IMR-90 (cell line): ENCODE data around the gene CEP20. TPM values are rescaled to one million over a fixed set of nuclear protein-coding genes. Genes with fewer than 3 reads are reported as not detected.

ENCODE experiments used
- ATAC-seq: fragments of 200-7000 bp; cut with Tn5 transposase; 2 replicates; pipeline ENCODE4 v1.9.1; 2020; ENCODE audit warnings: low read depth, mild to moderate bottlenecking, moderate library complexity
- BruUV-seq: library from RNA; stranded (reverse); fragments of 400-500 nt; replicated peaks from 2 replicates; lab custom pipeline; 2021; lab: Mats Ljungman, UMichigan
- CTCF ChIA-PET: fragments of 300-600 bp; formaldehyde crosslinking; extraction: SDS; loops from one replicate; lab custom pipeline; 2021; ENCODE audit warnings: antibody characterized with exemption; lab: Yijun Ruan, JAX
- POLR2A ChIA-PET: fragments of 300-600 bp; sonication (Branson Sonifier 250); formaldehyde crosslinking; loops from one replicate; lab custom pipeline; 2022; ENCODE audit warnings: antibody characterized with exemption; ENCODE audit not compliant: unreplicated experiment; lab: Charles Lee
- DNase-seq: peaks from one replicate; pipeline ENCODE4 v3.0.0; 2013
- H2AFZ ChIP-seq: replicated peaks from 2 replicates; pipeline ENCODE3; 2013; ENCODE audit warnings: low read length, mild to moderate bottlenecking; ENCODE audit not compliant: poor library complexity
- H2AK5ac ChIP-seq: 2 replicates; pipeline ENCODE4 v1.6.1; 2013; ENCODE audit warnings: low read depth, low read length, inconsistent platforms
- H2AK9ac ChIP-seq: replicated peaks from 2 replicates; pipeline ENCODE3; 2013; ENCODE audit warnings: mild to moderate bottlenecking, low read depth, low read length, moderate library complexity; ENCODE audit not compliant: poor library complexity
- H2BK120ac ChIP-seq: 2 replicates; pipeline ENCODE4 v1.6.1; 2013; ENCODE audit warnings: low read depth, low read length, inconsistent platforms
- H2BK15ac ChIP-seq: 3 replicates; pipeline ENCODE4 v1.6.1; 2013; ENCODE audit warnings: low read depth, low read length, inconsistent platforms
- H2BK20ac ChIP-seq: 2 replicates; pipeline ENCODE4 v1.6.1; 2013; ENCODE audit warnings: low read depth, mild to moderate bottlenecking, inconsistent platforms, low read length, moderate library complexity
- H2BK5ac ChIP-seq: 2 replicates; pipeline ENCODE4 v1.6.1; 2013; ENCODE audit warnings: mild to moderate bottlenecking, low read depth, low read length, inconsistent platforms; ENCODE audit not compliant: poor library complexity, severe bottlenecking
- H3K14ac ChIP-seq: replicated peaks from 2 replicates; pipeline ENCODE4 v1.6.1; 2013; ENCODE audit warnings: low read depth, low read length, inconsistent platforms
- H3K18ac ChIP-seq: 2 replicates; pipeline ENCODE4 v1.6.1; 2013; ENCODE audit warnings: low read depth, low read length, control low read depth
- H3K23ac ChIP-seq: 2 replicates; pipeline ENCODE4 v1.6.1; 2013; ENCODE audit warnings: low read depth, low read length, inconsistent platforms
- H3K27ac ChIP-seq: 2 replicates; pipeline ENCODE4 v1.5.1; 2013; ENCODE audit warnings: mild to moderate bottlenecking, control low read depth, low read length; ENCODE audit not compliant: insufficient read depth
- H3K27me3 ChIP-seq: 2 replicates; pipeline ENCODE4 v1.6.1; 2013; ENCODE audit warnings: low read length; ENCODE audit not compliant: control insufficient read depth, insufficient read depth
- H3K36me3 ChIP-seq: 2 replicates; pipeline ENCODE4 v1.6.1; 2013; ENCODE audit warnings: low read length, mixed read lengths; ENCODE audit not compliant: control insufficient read depth, insufficient read depth
- H3K4ac ChIP-seq: 2 replicates; pipeline ENCODE4 v1.6.1; 2013; ENCODE audit warnings: low read depth, low read length, inconsistent platforms
- H3K4me1 ChIP-seq: 2 replicates; pipeline ENCODE4 v1.6.1; 2013; ENCODE audit warnings: low read length, mixed read lengths; ENCODE audit not compliant: control insufficient read depth, insufficient read depth
- H3K4me2 ChIP-seq: 2 replicates; pipeline ENCODE4 v1.6.1; 2013; ENCODE audit warnings: low read depth, mild to moderate bottlenecking, control low read depth, low read length, moderate library complexity
- H3K4me3 ChIP-seq: 2 replicates; pipeline ENCODE4 v1.5.1; 2013; ENCODE audit warnings: low read depth, mild to moderate bottlenecking, control low read depth, low read length, moderate library complexity; ENCODE audit not compliant: insufficient read depth
- H3K56ac ChIP-seq: 2 replicates; pipeline ENCODE4 v1.6.1; 2013; ENCODE audit warnings: low read length, inconsistent platforms; ENCODE audit not compliant: insufficient read depth; ENCODE audit errors: extremely low read depth
- H3K79me1 ChIP-seq, 2 experiments: 2 replicates each; pipeline ENCODE4 v1.6.1; 2013; ENCODE audit warnings: low read length in 2 of 2, inconsistent platforms in 1 of 2, low read depth in 1 of 2
- H3K9ac ChIP-seq: 2 replicates; pipeline ENCODE4 v1.6.1; 2013; ENCODE audit warnings: low read depth, low read length, control low read depth
- H3K9me1 ChIP-seq: 2 replicates; pipeline ENCODE4 v1.6.1; 2013; ENCODE audit warnings: low read length, inconsistent platforms; ENCODE audit not compliant: insufficient read depth
- H3K9me3 ChIP-seq: 2 replicates; pipeline ENCODE4 v1.6.1; 2013; ENCODE audit warnings: low read length; ENCODE audit not compliant: control insufficient read depth, insufficient read depth
- H4K20me1 ChIP-seq: 2 replicates; pipeline ENCODE4 v1.6.1; 2013; ENCODE audit warnings: low read length, inconsistent platforms; ENCODE audit not compliant: insufficient read depth
- H4K5ac ChIP-seq: 2 replicates; pipeline ENCODE4 v1.6.1; 2013; ENCODE audit warnings: mild to moderate bottlenecking, low read depth, low read length, control low read depth
- H4K8ac ChIP-seq, 2 experiments: 2 replicates each; pipeline ENCODE4 v1.6.1; 2013; ENCODE audit warnings: low read depth in 2 of 2, low read length in 2 of 2, control low read depth in 1 of 2, inconsistent platforms in 1 of 2
- H4K91ac ChIP-seq: 2 replicates; pipeline ENCODE4 v1.6.1; 2013; ENCODE audit warnings: low read depth, low read length, inconsistent platforms; ENCODE audit not compliant: insufficient read depth
- CEBPB ChIP-seq: IDR thresholded peaks from 2 replicates; pipeline ENCODE4 v1.6.1; 2012; ENCODE audit warnings: low read depth, low read length, improper control_type of control experiment
- CHD1 ChIP-seq: IDR thresholded peaks from 2 replicates; pipeline ENCODE4 v1.6.1; 2012; ENCODE audit warnings: low read depth, low read length, improper control_type of control experiment
- MAFK ChIP-seq: IDR thresholded peaks from 2 replicates; pipeline ENCODE4 v1.6.1; 2012; ENCODE audit warnings: low read depth, low read length, improper control_type of control experiment
- SMC3 ChIP-seq: fragments of 150-350 bp; IDR thresholded peaks from 2 replicates; pipeline ENCODE4 v1.6.1; 2016; ENCODE audit warnings: low read depth, mild to moderate bottlenecking, antibody characterized with exemption, low read length, moderate library complexity
- WGBS, 2 experiments: methylation state at CpG; one replicate each; pipeline versions ENCODE4 v1.1.5 to v1.1.7; 2013; ENCODE audit warnings: missing lambda C conversion rate in 2 of 2; ENCODE audit not compliant: insufficient read length in 1 of 2; ENCODE audit errors: extremely low coverage in 2 of 2; 5-methylcytosine and 5-hydroxymethylcytosine counted together
- dilution Hi-C: fragments of 300-500 bp; cut with HindIII; formaldehyde crosslinking; loops from one replicate; pipeline ENCODE4 v1.14.3; 2018; ENCODE audit warnings: low sequenced_read_pairs; ENCODE audit not compliant: unreplicated experiment
- in situ Hi-C: fragments of 300-500 bp; cut with MboI; formaldehyde crosslinking; loops from 3 replicates; pipeline ENCODE4 v1.14.3; 2019; ENCODE audit warnings: low sequenced_read_pairs, inconsistent platforms, mixed read lengths
- intact Hi-C: fragments of 100-400 bp; cut with micrococcal nuclease; formaldehyde crosslinking; loops from 2 replicates; pipeline ENCODE4 v1.10.0; 2022
- polyA plus RNA-seq, 3 experiments: library from polyadenylated mRNA; depleted of rRNA; stranded (reverse); fragments of >200 nt; gene quantifications; 2 replicates each; pipeline ENCODE4 v1.2.3, GENCODE V29; 2012; ENCODE audit warnings: low replicate concordance in 1 of 3
- total RNA-seq: library from RNA; depleted of rRNA; stranded (reverse); fragments of >200 nt; gene quantifications from 2 replicates; pipeline ENCODE4 v1.2.3, GENCODE V29; 2012
- TF ChIP-seq, protein P1 (sequence below): fragments of 150-350 bp; IDR thresholded peaks from 2 replicates; pipeline ENCODE4 v1.6.1; 2016; ENCODE audit warnings: low read depth, mild to moderate bottlenecking, low read length, moderate library complexity, borderline replicate concordance
- TF ChIP-seq, protein P2 (sequence below): fragments of 150-350 bp; IDR thresholded peaks from 2 replicates; pipeline ENCODE4 v1.6.1; 2017; ENCODE audit warnings: mild to moderate bottlenecking, antibody characterized with exemption, low read length, low read depth

CEP20 gene
- total and polyA plus RNA-seq, 2 of the 4 experiments (the other 2 are of a cell fraction) = 28.8 to 40.1 TPM

DNA sequence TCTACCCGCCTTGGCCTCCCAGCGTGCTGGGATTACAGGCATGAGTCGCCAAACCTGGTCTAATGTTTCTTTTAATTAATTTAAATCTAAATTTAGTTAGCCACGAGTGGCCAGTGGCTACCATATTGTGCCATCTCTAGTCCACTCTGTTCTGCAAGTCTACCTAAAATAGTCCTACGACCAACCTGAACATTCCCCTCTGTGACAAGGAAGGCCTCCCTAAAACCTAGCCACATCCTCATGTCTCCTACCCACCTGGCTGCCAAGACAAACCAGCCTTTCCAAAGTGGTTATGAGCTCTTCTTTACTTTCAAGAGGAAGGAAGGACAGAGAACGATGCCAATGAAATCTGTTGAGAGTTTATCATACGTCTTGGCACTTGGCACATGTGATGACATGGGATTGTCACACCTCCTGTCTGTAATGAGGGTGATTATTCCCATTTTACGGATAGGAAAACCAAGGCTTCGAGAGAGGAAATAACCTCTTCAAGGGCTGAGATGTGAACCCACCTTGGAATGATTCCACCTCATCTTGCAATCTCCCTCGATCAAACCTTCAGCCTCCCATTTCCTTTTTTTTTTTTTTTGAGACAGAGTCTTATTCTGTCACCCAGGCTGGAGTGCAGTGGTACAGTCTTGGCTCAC lies 51.3 kb downstream of the CEP20 start:
- H3K27ac ChIP-seq = no peak overlapping the region
- H3K27me3 ChIP-seq = peaks cover 2% of the 10 kb centered on the region; the same call in 1 of the 2 replicates
- no peak overlapping the region for H3K4me2 ChIP-seq
- no peaks in the 10 kb centered on the region for H4K20me1 ChIP-seq
- H3K9me1 ChIP-seq = no peaks in the 10 kb centered on the region
- no peak overlapping the region for H4K91ac ChIP-seq
- no peak overlapping the region for H3K23ac ChIP-seq
- H2AK9ac ChIP-seq = no peak overlapping the region
- no peak overlapping the region for H2BK20ac ChIP-seq
- no peak overlapping the region for H4K5ac ChIP-seq
- no peak overlapping the region for H3K56ac ChIP-seq
- no peak overlapping the region for H2AFZ ChIP-seq
- in situ Hi-C loops (no loop called here), intact Hi-C loops (no loop called here), dilution Hi-C loops (no loop called here)
- CTCF ChIA-PET = no interaction called here
- H3K79me1 ChIP-seq = no peaks in the 10 kb centered on the region
- no peak overlapping the region for H4K8ac ChIP-seq
- H3K9me3 ChIP-seq = no peaks in the 10 kb centered on the region
- BruUV-seq = no TSS peak
- H2BK5ac ChIP-seq = no peak overlapping the region
- TF ChIP-seq CEBPB (no peak), SMC3 (no peak), MAFK (no peak), CHD1 (no peak)
- TF ChIP-seq, protein P1, sequence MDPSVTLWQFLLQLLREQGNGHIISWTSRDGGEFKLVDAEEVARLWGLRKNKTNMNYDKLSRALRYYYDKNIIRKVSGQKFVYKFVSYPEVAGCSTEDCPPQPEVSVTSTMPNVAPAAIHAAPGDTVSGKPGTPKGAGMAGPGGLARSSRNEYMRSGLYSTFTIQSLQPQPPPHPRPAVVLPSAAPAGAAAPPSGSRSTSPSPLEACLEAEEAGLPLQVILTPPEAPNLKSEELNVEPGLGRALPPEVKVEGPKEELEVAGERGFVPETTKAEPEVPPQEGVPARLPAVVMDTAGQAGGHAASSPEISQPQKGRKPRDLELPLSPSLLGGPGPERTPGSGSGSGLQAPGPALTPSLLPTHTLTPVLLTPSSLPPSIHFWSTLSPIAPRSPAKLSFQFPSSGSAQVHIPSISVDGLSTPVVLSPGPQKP = no peak
- TF ChIP-seq, protein P2, sequence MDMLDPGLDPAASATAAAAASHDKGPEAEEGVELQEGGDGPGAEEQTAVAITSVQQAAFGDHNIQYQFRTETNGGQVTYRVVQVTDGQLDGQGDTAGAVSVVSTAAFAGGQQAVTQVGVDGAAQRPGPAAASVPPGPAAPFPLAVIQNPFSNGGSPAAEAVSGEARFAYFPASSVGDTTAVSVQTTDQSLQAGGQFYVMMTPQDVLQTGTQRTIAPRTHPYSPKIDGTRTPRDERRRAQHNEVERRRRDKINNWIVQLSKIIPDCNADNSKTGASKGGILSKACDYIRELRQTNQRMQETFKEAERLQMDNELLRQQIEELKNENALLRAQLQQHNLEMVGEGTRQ = no peak
- H3K14ac ChIP-seq = no peak overlapping the region
- H2AK5ac ChIP-seq = no peak overlapping the region
- no peak overlapping the region for H2BK120ac ChIP-seq
- WGBS, 2 experiments = no CpG with 5 or more reads among the region's 10 CpGs
- ATAC-seq (no peak), DNase-seq (no peak)
- no peak overlapping the region for H3K4me3 ChIP-seq
- no peak overlapping the region for H3K18ac ChIP-seq
- H3K36me3 ChIP-seq = no peaks in the 10 kb centered on the region
- no peak overlapping the region for H3K9ac ChIP-seq
- POLR2A ChIA-PET = no interaction called here
- no peaks in the 10 kb centered on the region for H3K4me1 ChIP-seq
- no peak overlapping the region for H3K4ac ChIP-seq
- no peak overlapping the region for H2BK15ac ChIP-seq
